Medulla oblongata (tissue), 1 donor: Measurements from ENCODE around the gene DNASE2B.
A peak's percentile ranks its signal among the peaks of the same experiment; 100 is the strongest.

Source experiments
- DNase-seq: peaks from one replicate; pipeline ENCODE4 v3.0.0-alpha.2; 2015; ENCODE audit errors: extremely low spot score

The DNASE2B gene

GRCh38 chr1:84398175-84399155 is at the start of gene DNASE2B:
Gene DNASE2B, plus strand, starts transcription at chr1:84398484. Its CDS starts 81 bp downstream, at chr1:84398565.
- DNase-seq, result no peak

- DNase-seq, result no peak
These were observed 49.5 kb upstream of the DNASE2B start for GRCh38 chr1:84348759-84349158.

- DNase-seq, result no peak
These were observed 48.2 kb upstream of the DNASE2B start for GRCh38 chr1:84350104-84350503.

- peak; percentile 73 for DNase-seq
These were observed 47.7 kb upstream of the DNASE2B start for GRCh38 chr1:84350550-84350949.

- DNase-seq, result no peak
These were observed 45.8 kb upstream of the DNASE2B start for GRCh38 chr1:84352298-84353106.

- peak; percentile 33 for DNase-seq
These were observed 44.6 kb upstream of the DNASE2B start for GRCh38 chr1:84353695-84354094.

- DNase-seq, result no peak
These were observed 42.7 kb upstream of the DNASE2B start for GRCh38 chr1:84355556-84355955.

- no peak for DNase-seq
These were observed 41.4 kb upstream of the DNASE2B start for GRCh38 chr1:84356881-84357280.

- DNase-seq, result no peak
These were observed 39.6 kb upstream of the DNASE2B start for GRCh38 chr1:84358695-84359094.

- DNase-seq, result no peak
These were observed 38.0 kb upstream of the DNASE2B start for GRCh38 chr1:84360316-84360715.

GRCh38 chr1:84361796-84362195 is 36.5 kb upstream of the DNASE2B start:
- no peak for DNase-seq

GRCh38 chr1:84363019-84363418 is 35.3 kb upstream of the DNASE2B start:
- peak; percentile 31 for DNase-seq

- no peak for DNase-seq
These were observed 34.7 kb upstream of the DNASE2B start for GRCh38 chr1:84363622-84364021.

- DNase-seq, result no peak
These were observed 32.8 kb upstream of the DNASE2B start for GRCh38 chr1:84365225-84366221.

GRCh38 chr1:84366786-84367185 is 31.5 kb upstream of the DNASE2B start:
- DNase-seq, result no peak

- peak; percentile 27 for DNase-seq
These were observed 31.1 kb upstream of the DNASE2B start for GRCh38 chr1:84367219-84367618.

GRCh38 chr1:84368441-84368840 is 29.8 kb upstream of the DNASE2B start:
- DNase-seq, result no peak

GRCh38 chr1:84370266-84370665 is 28.0 kb upstream of the DNASE2B start:
- DNase-seq, result no peak

GRCh38 chr1:84370831-84371394 is 27.4 kb upstream of the DNASE2B start:
- DNase-seq, result no peak

GRCh38 chr1:84373436-84374141 is 24.7 kb upstream of the DNASE2B start:
- no peak for DNase-seq
